GM23338 (cell line): ENCODE data around the gene SLC9A9.

ENCODE experiments used
- CTCF ChIP-seq, 2 experiments: fragments of 200-600 bp in 1 of 2; sonication (generic) in 1 of 2; conservative IDR thresholded peaks; 2 replicates each; pipeline versions ENCODE4 v1.5.1 to v1.6.1; 2016 to 2017; ENCODE audit warnings: antibody characterized with exemption in 2 of 2, low read depth in 2 of 2, mild to moderate bottlenecking in 2 of 2, moderate library complexity in 1 of 2
- EZH2 ChIP-seq: fragments of 200-600 bp; sonication (generic); IDR thresholded peaks from one replicate; pipeline ENCODE4 v1.8.0; 2017; ENCODE audit warnings: antibody characterized with exemption, mild to moderate bottlenecking, low read depth; ENCODE audit not compliant: unreplicated experiment
- POLR2AphosphoS5 ChIP-seq: IDR thresholded peaks from 2 replicates; pipeline ENCODE4 v1.6.1; 2016; ENCODE audit warnings: antibody characterized with exemption, low read depth
- REST ChIP-seq: IDR thresholded peaks from one replicate; pipeline ENCODE4 v1.6.1; 2018; ENCODE audit warnings: antibody characterized with exemption; ENCODE audit not compliant: unreplicated experiment

- TF ChIP-seq CTCF (conservative IDR thresholded peaks at IDR 0.05; ENCODE audit: low read depth in 2 of 2) (no peak), REST (no peak), POLR2AphosphoS5 (no peak), EZH2 (no peak)
Observed at GRCh38 chr3:143412084-143412483, 436.2 kb downstream of the SLC9A9 start.
